HepG2 (cell line): ENCODE data around the gene ABHD1. TPM values are rescaled to one million over a fixed set of nuclear protein-coding genes. Genes with fewer than 3 reads are reported as not detected.
A peak's percentile ranks its signal among the peaks of the same experiment; 100 is the strongest.

Experiments
- ASH2L ChIP-seq: fragments of 300-600, 200-600 bp; sonication (generic); IDR thresholded peaks from 2 replicates; pipeline ENCODE4 v1.7.0; 2017; ENCODE audit warnings: low read depth, mild to moderate bottlenecking, moderate library complexity, mixed read lengths, low read length; ENCODE audit not compliant: insufficient read length
- CEBPG ChIP-seq: IDR thresholded peaks from 2 replicates; pipeline ENCODE4 v1.6.1; 2016
- EP300 ChIP-seq, 3 experiments: sonication (generic) in 1 of 3; formaldehyde crosslinking in 1 of 3; IDR thresholded peaks; 2 replicates each; pipeline versions ENCODE4 v1.5.1 to v1.6.1; 2011 to 2020; ENCODE audit warnings: low read depth in 2 of 3, low read length in 2 of 3, borderline replicate concordance in 1 of 3, improper control_type of control experiment in 1 of 3, mild to moderate bottlenecking in 1 of 3, missing genetic modification reagents in 1 of 3, moderate library complexity in 1 of 3
- HDAC6 ChIP-seq: fragments of 200-600 bp; sonication (generic); IDR thresholded peaks from 2 replicates; pipeline ENCODE4 v1.7.0; 2017; ENCODE audit warnings: mild to moderate bottlenecking, antibody characterized with exemption, low read length, low read depth
- HNRNPL ChIP-seq: fragments of 200-400 bp; formaldehyde crosslinking; IDR thresholded peaks from 2 replicates; pipeline ENCODE4 v1.6.1; 2017; ENCODE audit warnings: mild to moderate bottlenecking, low read depth, low read length
- JDP2 ChIP-seq: sonication (generic); formaldehyde crosslinking; IDR thresholded peaks from 2 replicates; pipeline ENCODE4 v1.8.1; 2022; ENCODE audit warnings: missing genetic modification reagents, borderline replicate concordance
- KLF13 ChIP-seq: sonication (generic); formaldehyde crosslinking; IDR thresholded peaks from 2 replicates; pipeline ENCODE4 v1.4.0; 2020; ENCODE audit warnings: mild to moderate bottlenecking, missing genetic modification reagents
- KLF15 ChIP-seq: sonication (generic); formaldehyde crosslinking; IDR thresholded peaks from 2 replicates; pipeline ENCODE4 v1.8.1; 2023; ENCODE audit warnings: borderline replicate concordance, mild to moderate bottlenecking, inconsistent platforms, missing genetic modification reagents, mixed read lengths
- REL ChIP-seq: sonication (generic); formaldehyde crosslinking; conservative IDR thresholded peaks from 2 replicates; pipeline ENCODE4 v1.8.0; 2022; ENCODE audit warnings: mild to moderate bottlenecking, missing genetic modification reagents, moderate library complexity
- SP5 ChIP-seq: IDR thresholded peaks from 2 replicates; pipeline ENCODE4 v1.6.1; 2016; ENCODE audit warnings: low read depth, borderline replicate concordance
- TRIM24 ChIP-seq: sonication (generic); formaldehyde crosslinking; IDR thresholded peaks from 2 replicates; pipeline ENCODE4 v1.8.0; 2022; ENCODE audit warnings: mild to moderate bottlenecking, missing genetic modification reagents
- ZMYM2 ChIP-seq: sonication (generic); formaldehyde crosslinking; IDR thresholded peaks from 2 replicates; pipeline ENCODE4 v1.8.0; 2022; ENCODE audit warnings: mild to moderate bottlenecking, missing genetic modification reagents
- ZNF549 ChIP-seq: sonication (generic); formaldehyde crosslinking; IDR thresholded peaks from 2 replicates; pipeline ENCODE4 v1.5.0; 2020; ENCODE audit warnings: missing genetic modification reagents
- ZNF597 ChIP-seq: sonication (generic); formaldehyde crosslinking; IDR thresholded peaks from 2 replicates; pipeline ENCODE4 v1.5.0; 2020; ENCODE audit warnings: missing genetic modification reagents
- polyA plus RNA-seq, 8 experiments: library from polyadenylated mRNA; depleted of rRNA in 3 of 8; stranded (reverse) in 7 of 8; unstranded in 1 of 8; fragments of >200 nt; fragmentation: Illumina TruSeq in 4 of 8; extraction: Trizol in 4 of 8; gene quantifications; 2 replicates each; pipeline versions ENCODE4 v1.2.1 to v1.2.3, GENCODE V29; 2011 to 2016; ENCODE audit warnings: low read depth in 4 of 8, missing spikeins in 1 of 8, mixed read lengths in 1 of 8; ENCODE audit not compliant: insufficient read depth in 1 of 8
- total RNA-seq, 5 experiments: library from RNA; depleted of rRNA; stranded (reverse); fragments of >200 nt; fragmentation: Illumina TruSeq; extraction: Trizol; gene quantifications; 2 replicates each; pipeline ENCODE4 v1.2.3, GENCODE V29; 2016; ENCODE audit warnings: low read depth in 1 of 5
- TF ChIP-seq, protein P1 (sequence below): fragments of 450-650 bp; IDR thresholded peaks from 2 replicates; pipeline ENCODE4 v1.6.1; 2017; ENCODE audit warnings: mild to moderate bottlenecking

ABHD1 gene
- total and polyA plus RNA-seq, 2 of the 13 experiments (the other 11 are each of a cell fraction or from before 2014, with no cell fraction given): 0.04 to 0.81 TPM

GRCh38 chr2:27177441-27178351, 54.1 kb downstream of the ABHD1 start (continued):
- TF ChIP-seq HNRNPL (no peak), TRIM24 (CRISPR knock-in tag) (no peak), HDAC6 (no peak), ZMYM2 (peak; percentile 99), ZNF549 (CRISPR knock-in tag) (no peak), KLF15 (no peak), SP5 (CRISPR knock-in tag) (no peak; the same call in none of the 2 replicates), CEBPG (CRISPR knock-in tag) (peak; percentile 89), REL (CRISPR knock-in tag) (peak; percentile 61; the same call in 1 of the 2 replicates), ZNF597 (CRISPR knock-in tag) (no peak), KLF13 (CRISPR knock-in tag) (no peak), EP300 (IDR thresholded peaks at IDR 0.05; ENCODE audit: low read depth in 2 of 2, low read length in 2 of 2) (peak; percentile 71 to 98), EP300 (CRISPR knock-in tag; IDR thresholded peaks at IDR 0.05; ENCODE audit: borderline replicate concordance) (peak; percentile 97), JDP2 (CRISPR knock-in tag) (no peak; the same call in 1 of the 2 replicates), ASH2L (peak; percentile 96)
- TF ChIP-seq, protein P1, sequence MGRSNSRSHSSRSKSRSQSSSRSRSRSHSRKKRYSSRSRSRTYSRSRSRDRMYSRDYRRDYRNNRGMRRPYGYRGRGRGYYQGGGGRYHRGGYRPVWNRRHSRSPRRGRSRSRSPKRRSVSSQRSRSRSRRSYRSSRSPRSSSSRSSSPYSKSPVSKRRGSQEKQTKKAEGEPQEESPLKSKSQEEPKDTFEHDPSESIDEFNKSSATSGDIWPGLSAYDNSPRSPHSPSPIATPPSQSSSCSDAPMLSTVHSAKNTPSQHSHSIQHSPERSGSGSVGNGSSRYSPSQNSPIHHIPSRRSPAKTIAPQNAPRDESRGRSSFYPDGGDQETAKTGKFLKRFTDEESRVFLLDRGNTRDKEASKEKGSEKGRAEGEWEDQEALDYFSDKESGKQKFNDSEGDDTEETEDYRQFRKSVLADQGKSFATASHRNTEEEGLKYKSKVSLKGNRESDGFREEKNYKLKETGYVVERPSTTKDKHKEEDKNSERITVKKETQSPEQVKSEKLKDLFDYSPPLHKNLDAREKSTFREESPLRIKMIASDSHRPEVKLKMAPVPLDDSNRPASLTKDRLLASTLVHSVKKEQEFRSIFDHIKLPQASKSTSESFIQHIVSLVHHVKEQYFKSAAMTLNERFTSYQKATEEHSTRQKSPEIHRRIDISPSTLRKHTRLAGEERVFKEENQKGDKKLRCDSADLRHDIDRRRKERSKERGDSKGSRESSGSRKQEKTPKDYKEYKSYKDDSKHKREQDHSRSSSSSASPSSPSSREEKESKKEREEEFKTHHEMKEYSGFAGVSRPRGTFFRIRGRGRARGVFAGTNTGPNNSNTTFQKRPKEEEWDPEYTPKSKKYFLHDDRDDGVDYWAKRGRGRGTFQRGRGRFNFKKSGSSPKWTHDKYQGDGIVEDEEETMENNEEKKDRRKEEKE: no peak
